Omental fat pad (tissue), 4 donors: ENCODE data around the gene ABCC1. TPM values are rescaled to one million over a fixed set of nuclear protein-coding genes. Genes with fewer than 3 reads are reported as not detected.

Experiments used
- ATAC-seq: fragments of 150-250 bp; one replicate; pipeline ENCODE4 v1.9.1; 2016; ENCODE audit warnings: mild to moderate bottlenecking, moderate library complexity; ENCODE audit not compliant: low FRiP score
- DNase-seq: peaks from one replicate; pipeline ENCODE4 v3.0.0-alpha.2; 2019; ENCODE audit warnings: low spot score
- CTCF ChIP-seq, 3 donors: fragments of 450-650 bp; IDR thresholded peaks; one replicate each; pipeline ENCODE4 v1.5.1; 2016 to 2017; ENCODE audit warnings: antibody characterized with exemption in 3 of 3, mild to moderate bottlenecking in 3 of 3, moderate library complexity in 2 of 3
- total RNA-seq, 4 donors: library from RNA; depleted of rRNA; stranded (reverse); fragments of >200 nt; gene quantifications; one replicate each; pipeline ENCODE4 v1.1.0, GENCODE V29; 2016

Gene ABCC1
- total RNA-seq, 4 donors from 2014 or later, result 21.8 to 53.2 (median 36.3) TPM

GRCh38 chr16:15960124-15960971 lies 10.9 kb downstream of the ABCC1 start:
- DNase-seq (no peak), ATAC-seq (no peak)
- no peak for TF ChIP-seq CTCF (IDR thresholded peaks at IDR 0.05)

GRCh38 chr16:15961060-15961511 lies 11.7 kb downstream of the ABCC1 start:
- TF ChIP-seq CTCF (IDR thresholded peaks at IDR 0.05), result no peak
- DNase-seq (no peak), ATAC-seq (no peak)

- TF ChIP-seq CTCF (IDR thresholded peaks at IDR 0.05), result no peak
- DNase-seq (no peak), ATAC-seq (no peak)
These were observed 12.2 kb downstream of the ABCC1 start for GRCh38 chr16:15961571-15962090.

GRCh38 chr16:15963307-15963910 lies 14.0 kb downstream of the ABCC1 start:
- no peak for DNase-seq
- no peak for ATAC-seq
- no peak for TF ChIP-seq CTCF (IDR thresholded peaks at IDR 0.05)

GRCh38 chr16:15966420-15966819 lies 17.0 kb downstream of the ABCC1 start:
- DNase-seq (no peak), ATAC-seq (no peak)
- no peak for TF ChIP-seq CTCF (IDR thresholded peaks at IDR 0.05)

GRCh38 chr16:15966836-15967546 lies 17.6 kb downstream of the ABCC1 start:
- DNase-seq, result no peak
- ATAC-seq, result peak; percentile 72
- TF ChIP-seq CTCF (IDR thresholded peaks at IDR 0.05), result no peak
